SH-SY5Y (cell line): Measurements from ENCODE around the gene DMTF1.

Experiments used
- GATA2 ChIP-seq: IDR thresholded peaks from 2 replicates; pipeline ENCODE4 v1.6.1; 2011; ENCODE audit warnings: mild to moderate bottlenecking, low read depth, low read length
- GATA3 ChIP-seq: IDR thresholded peaks from 2 replicates; pipeline ENCODE4 v1.6.1; 2011; ENCODE audit warnings: low read depth, mild to moderate bottlenecking, low read length, moderate library complexity

DNA sequence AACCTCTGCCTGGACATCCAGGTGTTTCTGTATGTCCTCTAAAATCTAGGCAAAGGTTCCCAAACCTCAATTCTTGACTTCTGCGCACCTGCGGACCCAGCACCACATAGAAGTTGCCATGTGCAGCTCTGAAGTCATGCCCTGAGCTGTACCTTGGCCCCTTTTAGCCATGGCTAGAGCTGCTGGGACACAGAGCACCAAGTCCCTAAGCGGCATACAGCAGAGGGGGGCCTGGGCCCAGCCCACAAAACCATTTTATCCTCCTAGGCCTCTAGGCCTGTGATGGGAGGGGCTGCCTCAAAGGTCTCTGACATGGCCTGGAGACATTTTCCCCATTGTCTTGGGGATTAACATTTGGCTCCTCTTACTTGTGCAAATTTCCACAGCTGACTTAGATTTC, 52.7 kb downstream of the DMTF1 start:
- no peak for TF ChIP-seq GATA2
- TF ChIP-seq GATA3 = no peak
